Measurements from ENCODE around the gene TMEM52B. TPM values are rescaled to one million over a fixed set of nuclear protein-coding genes. Genes with fewer than 3 reads are reported as not detected.

The TMEM52B gene
- total and polyA plus RNA-seq, 12 donors = 0.07 to 2.3 (median 0.37) TPM; not detected in 3

DNA sequence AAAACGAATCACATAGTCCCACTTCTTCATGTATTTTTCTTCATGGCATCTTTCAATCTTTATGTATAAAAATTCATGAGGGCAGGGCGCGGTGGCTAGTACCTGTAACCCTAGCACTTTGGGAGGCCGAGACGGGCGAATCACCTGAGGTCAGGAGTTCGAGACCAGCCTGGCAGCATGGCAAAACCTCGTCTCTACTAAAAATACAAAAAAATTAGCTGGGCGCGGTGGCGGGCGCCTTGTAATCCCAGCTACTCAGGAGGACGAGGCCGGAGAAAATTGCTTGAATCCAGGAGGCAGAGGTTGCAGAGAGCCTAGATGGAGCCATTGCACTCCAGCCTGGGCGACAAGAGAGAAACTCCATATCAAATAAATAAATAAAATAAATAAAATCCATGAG lies 31.4 kb downstream of the TMEM52B start:
- H3K9me3 ChIP-seq (replicated peaks in 1 of 3) = no peaks in the 10 kb centered on the region
- H3K36me3 ChIP-seq (replicated peaks in 1 of 2) = no peaks in the 10 kb centered on the region
- no peak for TF ChIP-seq POLR2A (IDR thresholded peaks at IDR 0.05)
- TF ChIP-seq, protein P1, sequence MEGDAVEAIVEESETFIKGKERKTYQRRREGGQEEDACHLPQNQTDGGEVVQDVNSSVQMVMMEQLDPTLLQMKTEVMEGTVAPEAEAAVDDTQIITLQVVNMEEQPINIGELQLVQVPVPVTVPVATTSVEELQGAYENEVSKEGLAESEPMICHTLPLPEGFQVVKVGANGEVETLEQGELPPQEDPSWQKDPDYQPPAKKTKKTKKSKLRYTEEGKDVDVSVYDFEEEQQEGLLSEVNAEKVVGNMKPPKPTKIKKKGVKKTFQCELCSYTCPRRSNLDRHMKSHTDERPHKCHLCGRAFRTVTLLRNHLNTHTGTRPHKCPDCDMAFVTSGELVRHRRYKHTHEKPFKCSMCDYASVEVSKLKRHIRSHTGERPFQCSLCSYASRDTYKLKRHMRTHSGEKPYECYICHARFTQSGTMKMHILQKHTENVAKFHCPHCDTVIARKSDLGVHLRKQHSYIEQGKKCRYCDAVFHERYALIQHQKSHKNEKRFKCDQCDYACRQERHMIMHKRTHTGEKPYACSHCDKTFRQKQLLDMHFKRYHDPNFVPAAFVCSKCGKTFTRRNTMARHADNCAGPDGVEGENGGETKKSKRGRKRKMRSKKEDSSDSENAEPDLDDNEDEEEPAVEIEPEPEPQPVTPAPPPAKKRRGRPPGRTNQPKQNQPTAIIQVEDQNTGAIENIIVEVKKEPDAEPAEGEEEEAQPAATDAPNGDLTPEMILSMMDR (IDR thresholded peaks at IDR 0.05) = no peak
- WGBS, 4 donors = 91 to 95% (median 93%) methylated on average over 15 of the region's 15 CpGs
- peaks cover 13 to 16% of the 10 kb centered on the region in 2 donors for H3K4me1 ChIP-seq (replicated peaks in 1 of 2)
- DNase-seq = peak in 1 of 7 donors; percentile 54
- no peaks in the 10 kb centered on the region for H3K27me3 ChIP-seq
- H3K4me3 ChIP-seq = no peak overlapping the region
- H3K27ac ChIP-seq = no peak overlapping the region
- intact Hi-C loops (cut with DNase I) = no loop called here

DNA sequence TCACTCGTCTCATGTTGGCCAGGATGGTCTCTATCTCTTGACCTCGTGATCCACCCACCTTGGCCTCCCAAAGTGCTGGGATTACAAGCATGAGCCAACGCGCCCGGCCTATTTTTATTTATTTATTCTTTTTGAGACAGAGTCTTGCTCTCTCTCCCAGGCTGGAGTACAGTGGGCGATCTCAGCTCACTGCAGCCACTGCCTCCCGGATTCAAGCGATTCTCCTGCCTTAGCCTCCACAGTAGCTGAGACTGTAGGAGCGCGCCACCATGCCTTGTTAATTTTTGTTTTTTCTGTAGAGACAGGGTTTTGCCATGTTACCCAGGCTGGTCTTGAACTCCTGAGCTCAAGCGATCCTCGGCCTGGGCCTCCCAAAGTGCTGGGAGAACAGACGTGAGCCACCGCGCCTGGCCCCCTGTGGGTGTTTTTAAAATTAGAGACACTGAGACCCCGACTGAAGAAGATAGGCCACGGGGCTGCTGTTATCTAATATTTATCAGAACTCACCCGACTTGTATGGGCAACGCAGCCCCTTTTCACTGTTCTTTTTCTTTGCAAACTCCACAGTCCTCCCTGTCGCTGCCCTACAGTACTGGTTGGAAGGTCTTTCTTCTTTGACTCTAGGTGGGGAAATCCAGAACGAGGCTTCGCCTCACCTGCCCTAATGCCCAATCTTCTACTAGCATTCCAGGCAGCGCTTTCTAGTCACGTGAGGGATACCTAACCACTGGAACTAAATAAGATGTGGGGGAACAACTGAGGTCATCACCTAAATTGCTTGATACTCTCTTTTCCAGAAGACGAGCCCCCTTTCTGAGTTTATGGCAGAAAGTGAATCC lies 32.5 kb downstream of the TMEM52B start:
- no peak for TF ChIP-seq POLR2A (IDR thresholded peaks at IDR 0.05)
- TF ChIP-seq, protein P1 (IDR thresholded peaks at IDR 0.05) = no peak
- intact Hi-C loops (cut with DNase I) = no loop called here
- Histone ChIP-seq H3K4me1 (replicated peaks in 1 of 2) (peaks cover 16 to 23% of the 10 kb centered on the region in 2 donors), H3K9me3 (replicated peaks in 1 of 3) (no peaks in the 10 kb centered on the region), H3K4me3 (no peak overlapping the region), H3K27me3 (no peaks in the 10 kb centered on the region), H3K36me3 (replicated peaks in 1 of 2) (no peaks in the 10 kb centered on the region), H3K27ac (peak overlapping the region in 4 of 5 donors; percentile 98 to 100 (median 100))
- peak in 4 of 7 donors; percentile 18 to 59 (median 31) for DNase-seq
- WGBS, 4 donors = 91 to 93% (median 93%) methylated on average over 25 of the region's 25 CpGs

GRCh38 chr12:10211940-10212738 lies 33.3 kb downstream of the TMEM52B start:
- H3K27me3 ChIP-seq = no peaks in the 10 kb centered on the region
- H3K36me3 ChIP-seq (replicated peaks in 1 of 2) = no peaks in the 10 kb centered on the region
- peaks cover 16 to 23% of the 10 kb centered on the region in 2 donors for H3K4me1 ChIP-seq (replicated peaks in 1 of 2)
- WGBS, 4 donors = 25 to 30% (median 26%) methylated on average over 38 to 40 of the region's 40 CpGs
- peak; percentile 98 to 99 (median 98) for DNase-seq
- H3K27ac ChIP-seq = peak overlapping the region; percentile 98 to 100 (median 99)
- intact Hi-C loops (cut with DNase I) = no loop called here
- TF ChIP-seq POLR2A (IDR thresholded peaks at IDR 0.05) = peak; percentile 80 to 97
- TF ChIP-seq, protein P1 (IDR thresholded peaks at IDR 0.05) = peak in 2 of 6 experiments; percentile 1 to 12
- H3K4me3 ChIP-seq = peak overlapping the region in 2 of 4 donors; percentile 86 to 92
- no peaks in the 10 kb centered on the region for H3K9me3 ChIP-seq (replicated peaks in 1 of 3)

GRCh38 chr12:10212739-10213131 lies 33.9 kb downstream of the TMEM52B start, which contains the start of gene GABARAPL1:
TSS of gene GABARAPL1 (plus strand) at chr12:10212877. CDS start at chr12:10213130, 253 bp downstream.
- Histone ChIP-seq H3K36me3 (replicated peaks in 1 of 2) (no peaks in the 10 kb centered on the region), H3K4me3 (peak within 1 kb of the TSS; percentile 82 to 97 (median 89)), H3K9me3 (replicated peaks in 1 of 3) (no peaks in the 10 kb centered on the region), H3K27me3 (no peaks in the 10 kb centered on the region), H3K27ac (peak within 1 kb of the TSS; percentile 98 to 100 (median 99)), H3K4me1 (replicated peaks in 1 of 2) (peaks cover 16 to 23% of the 10 kb centered on the region in 2 donors)
- intact Hi-C loops (cut with DNase I) = no loop called here
- DNase-seq = peak; percentile 81 to 92 (median 88)
- 0 to 1% (median 1%) methylated on average over 22 to 35 of the region's 35 CpGs for WGBS, 4 donors
- TF ChIP-seq, protein P1 (IDR thresholded peaks at IDR 0.05) = no peak
- TF ChIP-seq POLR2A (IDR thresholded peaks at IDR 0.05) = peak; percentile 28 to 46

Measured in adrenal gland (tissue), 12 donors.